ENCODE data around the gene RPS18. TPM values are rescaled to one million over a fixed set of nuclear protein-coding genes. Genes with fewer than 3 reads are reported as not detected.

RPS18 gene
- total and polyA plus RNA-seq, 2 of the 13 experiments (the other 11 are each of a cell fraction or from before 2014, with no cell fraction given): 3,896 to 5,806 TPM

GRCh38 chr6:33248932-33249731, 22.7 kb upstream of the RPS18 start (continued):
- TF ChIP-seq, protein P1, sequence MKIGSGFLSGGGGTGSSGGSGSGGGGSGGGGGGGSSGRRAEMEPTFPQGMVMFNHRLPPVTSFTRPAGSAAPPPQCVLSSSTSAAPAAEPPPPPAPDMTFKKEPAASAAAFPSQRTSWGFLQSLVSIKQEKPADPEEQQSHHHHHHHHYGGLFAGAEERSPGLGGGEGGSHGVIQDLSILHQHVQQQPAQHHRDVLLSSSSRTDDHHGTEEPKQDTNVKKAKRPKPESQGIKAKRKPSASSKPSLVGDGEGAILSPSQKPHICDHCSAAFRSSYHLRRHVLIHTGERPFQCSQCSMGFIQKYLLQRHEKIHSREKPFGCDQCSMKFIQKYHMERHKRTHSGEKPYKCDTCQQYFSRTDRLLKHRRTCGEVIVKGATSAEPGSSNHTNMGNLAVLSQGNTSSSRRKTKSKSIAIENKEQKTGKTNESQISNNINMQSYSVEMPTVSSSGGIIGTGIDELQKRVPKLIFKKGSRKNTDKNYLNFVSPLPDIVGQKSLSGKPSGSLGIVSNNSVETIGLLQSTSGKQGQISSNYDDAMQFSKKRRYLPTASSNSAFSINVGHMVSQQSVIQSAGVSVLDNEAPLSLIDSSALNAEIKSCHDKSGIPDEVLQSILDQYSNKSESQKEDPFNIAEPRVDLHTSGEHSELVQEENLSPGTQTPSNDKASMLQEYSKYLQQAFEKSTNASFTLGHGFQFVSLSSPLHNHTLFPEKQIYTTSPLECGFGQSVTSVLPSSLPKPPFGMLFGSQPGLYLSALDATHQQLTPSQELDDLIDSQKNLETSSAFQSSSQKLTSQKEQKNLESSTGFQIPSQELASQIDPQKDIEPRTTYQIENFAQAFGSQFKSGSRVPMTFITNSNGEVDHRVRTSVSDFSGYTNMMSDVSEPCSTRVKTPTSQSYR (CRISPR knock-in tag; IDR thresholded peaks at IDR 0.05; ENCODE audit: borderline replicate concordance): no peak; the same call in 1 of the 2 replicates
- TF ChIP-seq ELF4 (CRISPR knock-in tag; IDR thresholded peaks at IDR 0.05; ENCODE audit: borderline replicate concordance): no peak
- no peak for TF ChIP-seq IKZF1 (IDR thresholded peaks at IDR 0.05)
- TF ChIP-seq U2AF1 (optimal IDR thresholded peaks at IDR 0.05; ENCODE audit: low read depth, low read length): no peak
- peak; percentile 67 for TF ChIP-seq UBTF (CRISPR knock-in tag; IDR thresholded peaks at IDR 0.05)
- peak; percentile 69 for TF ChIP-seq ZNF546 (CRISPR knock-in tag; conservative IDR thresholded peaks at IDR 0.05)
- TF ChIP-seq BRD4 (CRISPR knock-in tag; IDR thresholded peaks at IDR 0.05): peak; percentile 89
- 0 out of 2 replicates have a peak, but pooled peaks have one; percentile 11 for TF ChIP-seq NR2F6 (IDR thresholded peaks at IDR 0.05)
- TF ChIP-seq NR2F6 (CRISPR knock-in tag; IDR thresholded peaks at IDR 0.05): peak; percentile 52
- TF ChIP-seq HBP1 (CRISPR knock-in tag; IDR thresholded peaks at IDR 0.05; ENCODE audit: low read depth): peak; percentile 74; the same call in 1 of the 2 replicates
- TF ChIP-seq ZNF207 (IDR thresholded peaks at IDR 0.05; ENCODE audit: borderline replicate concordance): no peak
- peak; percentile 78; the same call in 1 of the 2 replicates for TF ChIP-seq NKX3-1 (CRISPR knock-in tag; IDR thresholded peaks at IDR 0.05)
- peak; percentile 69 for TF ChIP-seq ZGPAT (CRISPR knock-in tag; IDR thresholded peaks at IDR 0.05)
- TF ChIP-seq, protein P2, sequence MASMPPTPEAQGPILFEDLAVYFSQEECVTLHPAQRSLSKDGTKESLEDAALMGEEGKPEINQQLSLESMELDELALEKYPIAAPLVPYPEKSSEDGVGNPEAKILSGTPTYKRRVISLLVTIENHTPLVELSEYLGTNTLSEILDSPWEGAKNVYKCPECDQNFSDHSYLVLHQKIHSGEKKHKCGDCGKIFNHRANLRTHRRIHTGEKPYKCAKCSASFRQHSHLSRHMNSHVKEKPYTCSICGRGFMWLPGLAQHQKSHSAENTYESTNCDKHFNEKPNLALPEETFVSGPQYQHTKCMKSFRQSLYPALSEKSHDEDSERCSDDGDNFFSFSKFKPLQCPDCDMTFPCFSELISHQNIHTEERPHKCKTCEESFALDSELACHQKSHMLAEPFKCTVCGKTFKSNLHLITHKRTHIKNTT (CRISPR knock-in tag; IDR thresholded peaks at IDR 0.05): no peak
- TF ChIP-seq, protein P3, sequence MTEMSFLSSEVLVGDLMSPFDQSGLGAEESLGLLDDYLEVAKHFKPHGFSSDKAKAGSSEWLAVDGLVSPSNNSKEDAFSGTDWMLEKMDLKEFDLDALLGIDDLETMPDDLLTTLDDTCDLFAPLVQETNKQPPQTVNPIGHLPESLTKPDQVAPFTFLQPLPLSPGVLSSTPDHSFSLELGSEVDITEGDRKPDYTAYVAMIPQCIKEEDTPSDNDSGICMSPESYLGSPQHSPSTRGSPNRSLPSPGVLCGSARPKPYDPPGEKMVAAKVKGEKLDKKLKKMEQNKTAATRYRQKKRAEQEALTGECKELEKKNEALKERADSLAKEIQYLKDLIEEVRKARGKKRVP (CRISPR knock-in tag; IDR thresholded peaks at IDR 0.05): no peak
- peak; percentile 84; the same call in 1 of the 2 replicates for TF ChIP-seq ZC3H13 (CRISPR knock-in tag; IDR thresholded peaks at IDR 0.05)
- peak; percentile 71; the same call in 1 of the 2 replicates for TF ChIP-seq NFE2 (CRISPR knock-in tag; IDR thresholded peaks at IDR 0.05)
- TF ChIP-seq ARNTL (CRISPR knock-in tag; IDR thresholded peaks at IDR 0.05): peak; percentile 31; the same call in 1 of the 2 replicates
- TF ChIP-seq PTBP1 (IDR thresholded peaks at IDR 0.05; ENCODE audit: low read depth, low read length, poor library complexity, severe bottlenecking): peak; percentile 57

All from HepG2 (cell line).